ENCODE data around the gene LAYN. TPM values are rescaled to one million over a fixed set of nuclear protein-coding genes. Genes with fewer than 3 reads are reported as not detected.
A peak's percentile ranks its signal among the peaks of the same experiment; 100 is the strongest.

LAYN gene
- total RNA-seq, 1 experiment from 2014 or later = 9.6 TPM

DNA sequence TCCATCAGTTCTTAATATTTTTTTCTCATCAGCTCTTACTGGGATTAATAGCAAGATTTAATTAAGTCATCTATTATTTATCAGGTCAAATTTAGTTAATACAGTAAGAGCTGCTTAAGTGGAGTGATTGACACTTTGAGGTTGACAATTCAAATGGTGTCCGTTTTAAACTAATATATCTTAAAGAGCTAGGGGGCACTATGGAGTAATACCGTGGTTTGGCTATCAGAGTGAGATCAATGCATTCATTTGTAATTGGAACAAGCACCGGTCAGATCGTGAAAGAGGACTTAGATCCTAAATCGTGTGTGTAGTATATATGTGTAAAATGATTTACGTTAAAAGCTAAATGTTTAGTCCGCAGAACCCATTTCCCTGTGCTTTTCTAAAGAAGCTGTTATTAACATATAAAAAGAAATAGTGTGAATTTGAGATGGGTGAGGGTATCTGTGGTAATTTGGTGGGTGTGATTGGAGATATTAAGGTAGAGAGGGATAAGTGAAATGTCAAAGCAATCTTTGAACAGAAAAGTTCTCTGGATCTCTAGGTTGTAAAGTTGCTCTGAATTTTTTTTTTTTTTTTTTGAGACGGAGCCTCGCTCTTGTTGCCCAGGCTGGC is 64.0 kb downstream of the LAYN start:
- H3K4me1 ChIP-seq (ENCODE audit: insufficient read depth, low read length, poor library complexity, severe bottlenecking) = peaks cover 39% of the 10 kb centered on the region

DNA sequence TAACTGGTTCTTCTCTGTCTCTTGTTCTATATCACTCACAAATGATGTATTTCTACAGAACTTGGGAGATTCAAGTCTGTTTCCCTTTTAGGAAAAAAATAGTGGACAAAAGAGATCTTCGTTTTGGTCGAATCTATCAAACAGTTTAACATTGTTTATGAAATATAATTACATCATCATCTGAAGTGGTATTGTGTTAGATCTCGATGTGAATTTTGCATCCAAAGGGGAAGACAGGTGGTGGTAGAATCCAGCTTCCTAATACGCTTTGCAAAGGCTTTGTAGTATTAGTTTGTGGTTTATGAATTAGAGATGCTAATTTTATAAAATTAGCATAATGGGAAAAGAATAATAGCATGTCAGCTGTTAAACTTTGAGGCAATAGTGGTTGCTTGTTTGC is 65.2 kb downstream of the LAYN start:
- BruUV-seq (replicated peaks) = no TSS peak
- no peak for DNase-seq (ENCODE audit: low spot score)
- Histone ChIP-seq H3K27ac (ENCODE audit: low read depth, low read length, poor library complexity, severe bottlenecking) (no peak overlapping the region), H3K4me1 (ENCODE audit: insufficient read depth, low read length, poor library complexity, severe bottlenecking) (peaks cover 39% of the 10 kb centered on the region), H3K4me3 (ENCODE audit: low read depth, low read length, poor library complexity, severe bottlenecking) (no peak overlapping the region), H3K27me3 (replicated peaks; ENCODE audit: insufficient read depth, low read depth, low read length, poor library complexity) (no peaks in the 10 kb centered on the region), H3K36me3 (ENCODE audit: insufficient read depth, low read length, poor library complexity, severe bottlenecking) (no peaks in the 10 kb centered on the region), H3K9me3 (ENCODE audit: low read depth, low read length, poor library complexity, severe bottlenecking) (no peaks in the 10 kb centered on the region)
- intact Hi-C loops (cut with micrococcal nuclease; ENCODE audit: unreplicated experiment) = loop anchor here (10.0 kb wide), 1 partner anchor 679 kb away; no protein-coding TSS in a partner anchor
- no peak for TF ChIP-seq EZH2 (IDR thresholded peaks at IDR 0.05; ENCODE audit: borderline replicate concordance, low read depth, low read length, poor library complexity, severe bottlenecking)
- POLR2A ChIA-PET (ENCODE audit: low non-redundant PET) = no interaction called here
- CTCF ChIA-PET = no interaction called here

More for the DNA sequence above, 64.0 kb downstream of the LAYN start:
- ChIA-PET POLR2A (ENCODE audit: low non-redundant PET) (interaction anchor here (0.6 kb wide), 1 partner anchor 890 kb away, joined by 3 read pairs; no protein-coding TSS in a partner anchor), CTCF (interaction anchor here (0.6 to 3.3 kb wide), 11 partner anchors 9 to 237 kb away, joined by 3 to 17 read pairs (median 4); no protein-coding TSS in a partner anchor)
- no peaks in the 10 kb centered on the region for H3K36me3 ChIP-seq (ENCODE audit: insufficient read depth, low read length, poor library complexity, severe bottlenecking)
- H3K4me3 ChIP-seq (ENCODE audit: low read depth, low read length, poor library complexity, severe bottlenecking) = peak overlapping the region; percentile 75
- intact Hi-C loops (cut with micrococcal nuclease; ENCODE audit: unreplicated experiment) = loop anchor here (10.0 kb wide), 1 partner anchor 680 kb away; no protein-coding TSS in a partner anchor
- BruUV-seq (replicated peaks) = no TSS peak
- no peaks in the 10 kb centered on the region for H3K27me3 ChIP-seq (replicated peaks; ENCODE audit: insufficient read depth, low read depth, low read length, poor library complexity)
- no peak overlapping the region for H3K27ac ChIP-seq (ENCODE audit: low read depth, low read length, poor library complexity, severe bottlenecking)
- DNase-seq (ENCODE audit: low spot score) = peak; percentile 84
- no peaks in the 10 kb centered on the region for H3K9me3 ChIP-seq (ENCODE audit: low read depth, low read length, poor library complexity, severe bottlenecking)
- TF ChIP-seq EZH2 (IDR thresholded peaks at IDR 0.05; ENCODE audit: borderline replicate concordance, low read depth, low read length, poor library complexity, severe bottlenecking) = no peak
- TF ChIP-seq, protein P1, sequence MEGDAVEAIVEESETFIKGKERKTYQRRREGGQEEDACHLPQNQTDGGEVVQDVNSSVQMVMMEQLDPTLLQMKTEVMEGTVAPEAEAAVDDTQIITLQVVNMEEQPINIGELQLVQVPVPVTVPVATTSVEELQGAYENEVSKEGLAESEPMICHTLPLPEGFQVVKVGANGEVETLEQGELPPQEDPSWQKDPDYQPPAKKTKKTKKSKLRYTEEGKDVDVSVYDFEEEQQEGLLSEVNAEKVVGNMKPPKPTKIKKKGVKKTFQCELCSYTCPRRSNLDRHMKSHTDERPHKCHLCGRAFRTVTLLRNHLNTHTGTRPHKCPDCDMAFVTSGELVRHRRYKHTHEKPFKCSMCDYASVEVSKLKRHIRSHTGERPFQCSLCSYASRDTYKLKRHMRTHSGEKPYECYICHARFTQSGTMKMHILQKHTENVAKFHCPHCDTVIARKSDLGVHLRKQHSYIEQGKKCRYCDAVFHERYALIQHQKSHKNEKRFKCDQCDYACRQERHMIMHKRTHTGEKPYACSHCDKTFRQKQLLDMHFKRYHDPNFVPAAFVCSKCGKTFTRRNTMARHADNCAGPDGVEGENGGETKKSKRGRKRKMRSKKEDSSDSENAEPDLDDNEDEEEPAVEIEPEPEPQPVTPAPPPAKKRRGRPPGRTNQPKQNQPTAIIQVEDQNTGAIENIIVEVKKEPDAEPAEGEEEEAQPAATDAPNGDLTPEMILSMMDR (conservative IDR thresholded peaks at IDR 0.05; ENCODE audit: low read depth, low read length) = peak; percentile 84

DNA sequence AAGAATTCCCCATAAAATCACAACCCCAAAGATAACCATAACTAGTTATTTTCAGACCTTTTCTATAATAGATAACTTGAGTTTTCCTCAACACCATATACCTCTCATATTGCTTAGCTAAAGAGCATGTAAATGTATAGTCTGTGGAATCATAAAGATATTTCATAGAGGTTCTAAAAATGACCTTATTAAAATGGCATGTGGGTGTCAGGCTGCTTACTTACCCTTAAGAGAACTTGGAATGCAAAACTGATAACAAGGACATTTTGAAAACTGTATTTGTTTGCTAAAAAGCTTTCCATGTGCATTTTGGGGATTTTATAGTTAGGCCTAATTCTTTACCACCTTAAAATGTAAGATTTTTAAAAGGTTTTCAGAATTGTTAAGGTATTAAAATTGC is 66.5 kb downstream of the LAYN start:
- Histone ChIP-seq H3K36me3 (ENCODE audit: insufficient read depth, low read length, poor library complexity, severe bottlenecking) (no peaks in the 10 kb centered on the region), H3K27me3 (replicated peaks; ENCODE audit: insufficient read depth, low read depth, low read length, poor library complexity) (no peaks in the 10 kb centered on the region), H3K4me3 (ENCODE audit: low read depth, low read length, poor library complexity, severe bottlenecking) (no peak overlapping the region), H3K4me1 (ENCODE audit: insufficient read depth, low read length, poor library complexity, severe bottlenecking) (peaks cover 36% of the 10 kb centered on the region), H3K27ac (ENCODE audit: low read depth, low read length, poor library complexity, severe bottlenecking) (no peak overlapping the region), H3K9me3 (ENCODE audit: low read depth, low read length, poor library complexity, severe bottlenecking) (no peaks in the 10 kb centered on the region)
- POLR2A ChIA-PET (ENCODE audit: low non-redundant PET) = no interaction called here
- TF ChIP-seq, protein P1 (conservative IDR thresholded peaks at IDR 0.05; ENCODE audit: low read depth, low read length) = no peak
- TF ChIP-seq EZH2 (IDR thresholded peaks at IDR 0.05; ENCODE audit: borderline replicate concordance, low read depth, low read length, poor library complexity, severe bottlenecking) = no peak
- no peak for DNase-seq (ENCODE audit: low spot score)
- CTCF ChIA-PET = interaction anchor here (0.7 kb wide), 1 partner anchor 26 kb away, joined by 3 read pairs; no protein-coding TSS in a partner anchor
- intact Hi-C loops (cut with micrococcal nuclease; ENCODE audit: unreplicated experiment) = loop anchor here (10.0 kb wide), 1 partner anchor 678 kb away; no protein-coding TSS in a partner anchor
- BruUV-seq (replicated peaks) = no TSS peak

Measured in A673 (cell line).